Neutrophil (primary cell): Measurements from ENCODE around the gene NUDT15.

ENCODE experiments used
- H3K27ac ChIP-seq: fragments of 200-600 bp; sonication (generic); 2 replicates; pipeline ENCODE4 v1.5.1; 2016; ENCODE audit warnings: mild to moderate bottlenecking, moderate library complexity
- H3K27me3 ChIP-seq: fragments of 200-600 bp; sonication (generic); 2 replicates; pipeline ENCODE4 v1.6.0; 2016; ENCODE audit warnings: mild to moderate bottlenecking
- H3K36me3 ChIP-seq: fragments of 200-600 bp; sonication (generic); 2 replicates; pipeline ENCODE4 v1.5.1; 2017
- H3K4me1 ChIP-seq, 2 experiments: fragments of 200-600 bp in 1 of 2; sonication (generic) in 1 of 2; 1 replicate in 1 of 2; 2 replicates in 1 of 2; pipeline versions ENCODE4 v1.5.1 to v1.6.1; 2013 to 2016; ENCODE audit warnings: low read depth in 1 of 2, low read length in 1 of 2, mild to moderate bottlenecking in 1 of 2, moderate library complexity in 1 of 2; ENCODE audit not compliant: control insufficient read depth in 1 of 2, insufficient read depth in 1 of 2
- H3K4me3 ChIP-seq, 2 experiments: fragments of 200-600 bp in 1 of 2; sonication (generic) in 1 of 2; 1 replicate in 1 of 2; 2 replicates in 1 of 2; pipeline ENCODE4 v1.5.1; 2013 to 2016; ENCODE audit warnings: low read depth in 1 of 2, low read length in 1 of 2, mild to moderate bottlenecking in 1 of 2, moderate library complexity in 1 of 2
- H3K9me3 ChIP-seq: fragments of 200-600 bp; sonication (generic); 2 replicates; pipeline ENCODE4 v1.5.1; 2016
- CTCF ChIP-seq: fragments of 200-600 bp; sonication (generic); IDR thresholded peaks from 2 replicates; pipeline ENCODE4 v1.5.1; 2016; ENCODE audit warnings: antibody characterized with exemption

NUDT15 gene

GRCh38 chr13:48093588-48093987 is 56.1 kb downstream of the NUDT15 start:
- Histone ChIP-seq H3K4me1 (peaks cover 12 to 14% of the 10 kb centered on the region in 2 experiments), H3K36me3 (peaks cover 3% of the 10 kb centered on the region), H3K9me3 (no peaks in the 10 kb centered on the region), H3K27me3 (peaks cover 3% of the 10 kb centered on the region), H3K27ac (no peak overlapping the region), H3K4me3 (peak overlapping the region; percentile 84 to 89)
- no peak for TF ChIP-seq CTCF

GRCh38 chr13:48094404-48094780 is 56.9 kb downstream of the NUDT15 start:
- Histone ChIP-seq H3K27me3 (peaks cover 3% of the 10 kb centered on the region), H3K27ac (peak overlapping the region; percentile 86), H3K4me3 (peak overlapping the region; percentile 84 to 89), H3K9me3 (no peaks in the 10 kb centered on the region), H3K4me1 (peaks cover 12 to 14% of the 10 kb centered on the region in 2 experiments), H3K36me3 (peaks cover 3% of the 10 kb centered on the region)
- no peak for TF ChIP-seq CTCF

GRCh38 chr13:48094781-48095502 is 57.4 kb downstream of the NUDT15 start, which contains the start of gene MED4:
Gene MED4, minus strand, starts transcription at chr13:48095104. Its CDS starts 26 bp downstream, at chr13:48095078.
- peaks cover 3% of the 10 kb centered on the region for H3K36me3 ChIP-seq
- H3K4me3 ChIP-seq, result peak within 1 kb of the TSS; percentile 84 to 89
- H3K4me1 ChIP-seq, result peaks cover 12 to 14% of the 10 kb centered on the region in 2 experiments
- TF ChIP-seq CTCF, result peak; percentile 100
- peaks cover 3% of the 10 kb centered on the region for H3K27me3 ChIP-seq
- no peaks in the 10 kb centered on the region for H3K9me3 ChIP-seq
- peak within 1 kb of the TSS; percentile 86 for H3K27ac ChIP-seq

- peaks cover 3% of the 10 kb centered on the region for H3K36me3 ChIP-seq
- peaks cover 3% of the 10 kb centered on the region for H3K27me3 ChIP-seq
- no peak overlapping the region for H3K4me3 ChIP-seq
- H3K9me3 ChIP-seq, result no peaks in the 10 kb centered on the region
- H3K4me1 ChIP-seq, result peaks cover 12 to 14% of the 10 kb centered on the region in 2 experiments
- no peak overlapping the region for H3K27ac ChIP-seq
- no peak for TF ChIP-seq CTCF
Observed at GRCh38 chr13:48096670-48097069, 59.1 kb downstream of the NUDT15 start.
